ENCODE results near the gene ATP2C1. TPM values are rescaled to one million over a fixed set of nuclear protein-coding genes. Genes with fewer than 3 reads are reported as not detected.

Gene ATP2C1
- total RNA-seq, 4 donors from 2014 or later: 32.1 to 52.3 (median 35.0) TPM

DNA sequence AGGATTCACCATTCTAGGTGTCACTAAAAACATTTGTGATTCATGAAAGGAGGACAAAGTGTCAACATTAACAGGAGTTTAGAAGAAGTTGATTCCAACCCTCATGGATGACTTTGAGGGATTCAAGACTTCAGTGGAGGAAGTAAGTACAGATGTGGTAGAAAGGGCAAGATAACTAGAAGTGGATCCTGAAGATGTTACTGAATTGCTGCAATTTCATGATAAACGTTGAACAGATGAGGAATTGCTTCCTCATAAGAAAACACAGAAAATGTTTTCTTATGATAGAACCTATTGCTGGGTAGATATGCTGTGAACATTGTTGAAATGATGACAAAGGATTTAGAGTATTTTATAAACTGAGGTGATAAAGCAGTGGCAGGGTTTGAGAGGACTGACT lies 23.5 kb upstream of the ATP2C1 start:
- no peaks in the 10 kb centered on the region for H3K27me3 ChIP-seq
- WGBS: 70% methylated on average over 1 of the region's 1 CpG
- TF ChIP-seq POLR2A (IDR thresholded peaks at IDR 0.05; ENCODE audit: low read depth) (no peak), EP300 (IDR thresholded peaks at IDR 0.05) (no peak), CTCF (IDR thresholded peaks at IDR 0.05) (no peak), POLR2AphosphoS5 (IDR thresholded peaks at IDR 0.05) (no peak)
- H3K4me3 ChIP-seq: no peak overlapping the region
- no peak for DNase-seq (ENCODE audit: extremely low spot score)
- intact Hi-C loops (cut with DNase I): no loop called here
- no peaks in the 10 kb centered on the region for H3K4me1 ChIP-seq
- H3K9me3 ChIP-seq: no peaks in the 10 kb centered on the region
- no peak overlapping the region for H3K27ac ChIP-seq (replicated peaks in 1 of 4)
- no peaks in the 10 kb centered on the region for H3K36me3 ChIP-seq

DNA sequence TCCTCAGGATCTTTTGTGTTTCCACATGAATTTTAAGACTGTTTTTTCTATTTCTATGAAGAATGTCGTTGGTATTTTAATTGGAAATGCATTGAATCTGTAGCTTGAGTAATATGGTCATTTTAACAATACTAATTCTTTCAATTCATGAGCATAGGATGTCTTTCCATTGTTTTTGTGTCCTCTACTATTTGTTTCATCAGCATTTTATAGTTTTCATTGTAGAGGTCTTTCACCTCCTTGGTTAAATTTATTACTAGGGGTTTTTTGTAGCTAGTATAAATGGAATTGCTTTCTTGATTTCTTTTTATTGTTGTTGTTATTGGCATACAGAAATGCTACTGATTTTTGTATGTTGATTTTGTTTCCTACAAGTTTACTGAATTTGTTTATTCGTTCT lies 17.3 kb upstream of the ATP2C1 start:
- Histone ChIP-seq H3K27ac (replicated peaks in 1 of 4) (no peak overlapping the region), H3K4me3 (no peak overlapping the region), H3K9me3 (peaks cover 0 to 24% (median 16%) of the 10 kb centered on the region in 4 donors), H3K4me1 (no peaks in the 10 kb centered on the region), H3K36me3 (no peaks in the 10 kb centered on the region), H3K27me3 (no peaks in the 10 kb centered on the region)
- intact Hi-C loops (cut with DNase I): no loop called here
- DNase-seq (ENCODE audit: extremely low spot score): no peak
- 61% methylated on average over 2 of the region's 2 CpGs for WGBS
- TF ChIP-seq CTCF (IDR thresholded peaks at IDR 0.05) (no peak), EP300 (IDR thresholded peaks at IDR 0.05) (no peak), POLR2A (IDR thresholded peaks at IDR 0.05; ENCODE audit: low read depth) (no peak), POLR2AphosphoS5 (IDR thresholded peaks at IDR 0.05) (no peak)

GRCh38 chr3:130878464-130878863 lies 15.4 kb upstream of the ATP2C1 start:
- H3K27ac ChIP-seq (replicated peaks in 1 of 4): no peak overlapping the region
- no peaks in the 10 kb centered on the region for H3K27me3 ChIP-seq
- no peak for DNase-seq (ENCODE audit: extremely low spot score)
- TF ChIP-seq POLR2A (IDR thresholded peaks at IDR 0.05; ENCODE audit: low read depth) (no peak), CTCF (IDR thresholded peaks at IDR 0.05) (no peak), POLR2AphosphoS5 (IDR thresholded peaks at IDR 0.05) (no peak)
- intact Hi-C loops (cut with DNase I): no loop called here
- H3K36me3 ChIP-seq: no peaks in the 10 kb centered on the region
- H3K4me1 ChIP-seq: no peaks in the 10 kb centered on the region
- no peak overlapping the region for H3K4me3 ChIP-seq
- peaks cover 0 to 24% (median 16%) of the 10 kb centered on the region in 4 donors for H3K9me3 ChIP-seq

DNA sequence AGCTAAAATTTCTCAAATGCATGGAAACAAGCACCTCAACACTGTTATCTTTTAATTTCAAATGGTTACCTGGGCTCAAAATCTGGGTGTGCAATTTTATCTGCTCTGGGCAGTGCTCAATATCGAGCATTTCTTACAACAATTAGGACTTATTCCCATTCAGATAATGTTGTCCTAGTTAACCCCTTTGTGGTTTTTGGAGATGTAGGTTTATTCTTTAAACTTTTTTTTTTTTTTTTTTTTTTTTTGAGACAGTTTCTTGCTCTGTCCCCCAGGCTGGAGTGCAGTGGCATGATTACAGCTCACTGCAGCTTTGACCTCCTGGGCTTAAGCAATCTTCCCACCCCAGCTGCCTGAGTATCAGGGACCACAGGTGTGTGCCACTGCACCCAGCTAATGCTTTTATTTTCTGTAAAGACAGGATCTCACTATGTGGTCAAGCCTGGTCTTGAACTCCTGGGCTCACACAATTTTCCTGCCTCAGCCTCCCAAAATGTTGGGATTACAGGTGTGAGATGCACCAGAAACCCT lies 4.4 kb upstream of the ATP2C1 start:
- intact Hi-C loops (cut with DNase I): no loop called here
- H3K9me3 ChIP-seq: no peaks in the 10 kb centered on the region
- H3K36me3 ChIP-seq: no peaks in the 10 kb centered on the region
- 63% methylated on average over 1 of the region's 1 CpG for WGBS
- TF ChIP-seq CTCF (IDR thresholded peaks at IDR 0.05) (no peak), POLR2AphosphoS5 (IDR thresholded peaks at IDR 0.05) (no peak), POLR2A (IDR thresholded peaks at IDR 0.05; ENCODE audit: low read depth) (no peak), EP300 (IDR thresholded peaks at IDR 0.05) (no peak)
- no peak for DNase-seq (ENCODE audit: extremely low spot score)
- H3K4me3 ChIP-seq: no peak overlapping the region
- H3K27me3 ChIP-seq: no peaks in the 10 kb centered on the region
- peaks cover 0 to 7% (median 6%) of the 10 kb centered on the region in 4 donors for H3K4me1 ChIP-seq
- no peak overlapping the region for H3K27ac ChIP-seq (replicated peaks in 1 of 4)
